Uterus (tissue), 2 donors: ENCODE measurements around the gene GRK3.

ENCODE experiments used
- POLR2A ChIP-seq, 2 donors: fragments of 450-650 bp; IDR thresholded peaks; one replicate each; pipeline ENCODE4 v1.6.1; 2016; ENCODE audit warnings: antibody characterized with exemption in 2 of 2, mild to moderate bottlenecking in 1 of 2, moderate library complexity in 1 of 2
- TF ChIP-seq, protein P1 (sequence below), 4 experiments: fragments of 200-600 bp in 2 of 4; fragments of 450-650 bp in 2 of 4; sonication (generic) in 2 of 4; IDR thresholded peaks; one replicate each; pipeline ENCODE4 v1.5.1; 2016 to 2019; ENCODE audit warnings: antibody characterized with exemption in 4 of 4, mild to moderate bottlenecking in 2 of 4, moderate library complexity in 1 of 4

GRCh38 chr22:25645964-25646363 lies 81.5 kb downstream of the GRK3 start:
- TF ChIP-seq, protein P1, sequence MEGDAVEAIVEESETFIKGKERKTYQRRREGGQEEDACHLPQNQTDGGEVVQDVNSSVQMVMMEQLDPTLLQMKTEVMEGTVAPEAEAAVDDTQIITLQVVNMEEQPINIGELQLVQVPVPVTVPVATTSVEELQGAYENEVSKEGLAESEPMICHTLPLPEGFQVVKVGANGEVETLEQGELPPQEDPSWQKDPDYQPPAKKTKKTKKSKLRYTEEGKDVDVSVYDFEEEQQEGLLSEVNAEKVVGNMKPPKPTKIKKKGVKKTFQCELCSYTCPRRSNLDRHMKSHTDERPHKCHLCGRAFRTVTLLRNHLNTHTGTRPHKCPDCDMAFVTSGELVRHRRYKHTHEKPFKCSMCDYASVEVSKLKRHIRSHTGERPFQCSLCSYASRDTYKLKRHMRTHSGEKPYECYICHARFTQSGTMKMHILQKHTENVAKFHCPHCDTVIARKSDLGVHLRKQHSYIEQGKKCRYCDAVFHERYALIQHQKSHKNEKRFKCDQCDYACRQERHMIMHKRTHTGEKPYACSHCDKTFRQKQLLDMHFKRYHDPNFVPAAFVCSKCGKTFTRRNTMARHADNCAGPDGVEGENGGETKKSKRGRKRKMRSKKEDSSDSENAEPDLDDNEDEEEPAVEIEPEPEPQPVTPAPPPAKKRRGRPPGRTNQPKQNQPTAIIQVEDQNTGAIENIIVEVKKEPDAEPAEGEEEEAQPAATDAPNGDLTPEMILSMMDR (IDR thresholded peaks at IDR 0.05): no peak
- TF ChIP-seq POLR2A (IDR thresholded peaks at IDR 0.05): no peak
